ENCODE data around the gene MINDY3.
"Not testable (repeated sequence)": the region's sequence is repeated elsewhere in the genome, so short reads cannot be mapped to it uniquely, and the experiment has no call there.

MINDY3 gene

DNA sequence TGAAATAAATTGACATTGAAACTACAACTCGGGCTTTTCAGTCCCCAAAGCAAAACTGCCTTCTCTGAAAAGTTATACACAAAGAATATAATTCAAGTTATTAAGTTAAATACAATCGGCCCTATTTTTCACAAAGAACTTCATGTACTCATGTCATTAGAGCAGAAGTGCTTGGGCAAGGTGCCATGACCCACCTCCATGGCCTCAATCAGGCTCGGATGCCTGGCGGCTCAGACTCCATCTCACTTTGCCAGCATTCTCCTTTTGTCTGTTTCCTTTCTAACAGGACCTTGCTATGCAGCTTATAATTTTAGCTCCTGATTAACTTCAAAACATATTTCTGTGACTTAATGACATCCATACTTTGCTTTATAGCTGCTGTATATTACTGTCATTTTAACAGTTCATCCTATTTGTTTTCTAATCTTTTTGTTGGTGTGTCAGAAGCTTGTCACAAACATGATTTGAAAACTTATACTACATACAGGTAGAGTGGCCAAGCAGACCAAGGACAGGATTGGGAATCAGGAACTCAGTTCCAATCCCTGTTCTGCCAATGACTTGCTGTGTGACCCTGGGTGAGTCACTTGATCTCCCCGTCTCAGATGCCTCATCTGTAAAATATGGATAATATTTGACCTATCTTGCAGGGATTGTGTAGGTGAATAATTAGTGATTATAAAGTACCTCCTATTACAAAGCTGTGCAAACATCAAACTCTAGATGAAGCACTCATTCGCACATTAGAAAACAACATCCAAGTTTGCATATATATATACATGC lies 79.8 kb downstream of the MINDY3 start:
- DNase-seq (ENCODE audit: low spot score), result no peak

- DNase-seq (ENCODE audit: low spot score), result no peak
Observed at GRCh38 chr10:15775513-15775912, 84.8 kb downstream of the MINDY3 start.

GRCh38 chr10:15774534-15774933 lies 85.8 kb downstream of the MINDY3 start:
- DNase-seq (ENCODE audit: low spot score), result not testable (repeated sequence)

DNA sequence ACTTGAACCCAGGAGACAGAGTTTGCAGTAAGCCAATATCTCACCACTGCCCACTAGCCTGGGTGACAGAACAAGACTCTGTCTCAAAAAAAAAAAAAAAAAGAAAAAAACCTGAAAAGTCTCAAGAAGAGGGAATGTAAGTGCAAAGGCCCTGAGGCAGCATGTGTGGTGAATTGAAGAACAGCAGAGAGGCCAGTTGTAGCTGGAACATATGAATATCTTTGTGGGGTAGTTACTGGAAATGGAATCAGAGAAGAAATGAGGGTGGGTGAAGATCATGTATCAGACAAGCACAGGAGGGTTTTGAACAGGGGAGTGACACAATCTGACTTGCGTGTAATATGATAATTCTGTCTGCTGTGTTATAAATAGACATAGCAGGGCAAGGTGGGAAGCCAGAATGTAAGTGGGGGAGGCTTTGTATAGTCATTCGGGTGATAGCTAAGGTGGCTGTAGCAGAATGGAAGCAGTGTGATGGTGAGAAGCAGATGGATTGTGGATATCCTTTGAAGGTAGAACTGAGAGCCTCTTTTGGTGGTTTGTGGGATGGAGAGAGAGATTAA lies 95.3 kb downstream of the MINDY3 start:
- DNase-seq (ENCODE audit: low spot score), result no peak

DNA sequence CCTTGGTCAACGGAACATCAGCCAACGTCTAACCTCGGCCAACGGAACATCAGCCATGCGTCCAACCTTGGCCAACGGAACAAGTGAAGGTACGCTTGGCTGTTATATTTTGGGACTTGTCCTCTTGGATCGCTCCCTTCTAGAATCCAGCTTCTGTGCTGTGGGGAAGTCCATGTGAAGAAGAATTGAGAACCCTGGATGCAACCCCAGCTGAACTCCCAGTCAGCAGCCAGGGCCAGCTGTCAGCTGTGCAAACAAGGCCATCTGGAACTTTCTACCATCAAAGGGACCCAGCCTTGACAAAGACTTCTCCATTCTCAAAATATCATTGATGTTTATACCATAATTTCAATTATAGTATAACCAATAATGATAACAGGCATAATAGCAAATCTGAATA lies 97.3 kb downstream of the MINDY3 start:
- no peak for DNase-seq (ENCODE audit: low spot score)

GRCh38 chr10:15762239-15762638 lies 98.1 kb downstream of the MINDY3 start:
- not testable (repeated sequence) for DNase-seq (ENCODE audit: low spot score)

- DNase-seq (ENCODE audit: low spot score), result not testable (repeated sequence)
Observed at GRCh38 chr10:15761224-15761623, 99.1 kb downstream of the MINDY3 start.

DNA sequence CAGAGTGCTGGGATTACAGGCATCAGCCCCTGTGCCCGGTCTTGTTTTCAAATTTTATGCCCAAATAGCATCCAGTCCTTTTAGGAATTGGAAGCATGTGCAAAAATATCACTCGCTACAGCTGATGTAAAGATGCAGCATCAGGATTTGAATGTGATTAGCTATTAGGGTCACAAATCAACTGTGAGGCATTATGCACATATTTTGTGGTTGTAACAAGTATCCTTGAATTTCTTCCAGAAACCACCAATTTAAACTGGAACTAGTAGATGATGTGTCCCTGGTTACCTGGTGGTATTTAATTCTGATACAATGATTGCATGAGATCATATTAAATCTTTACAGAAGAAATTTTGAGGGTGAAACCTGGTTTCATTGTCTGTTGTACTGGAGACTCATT lies 99.6 kb downstream of the MINDY3 start:
- no peak for DNase-seq (ENCODE audit: low spot score)

DNA sequence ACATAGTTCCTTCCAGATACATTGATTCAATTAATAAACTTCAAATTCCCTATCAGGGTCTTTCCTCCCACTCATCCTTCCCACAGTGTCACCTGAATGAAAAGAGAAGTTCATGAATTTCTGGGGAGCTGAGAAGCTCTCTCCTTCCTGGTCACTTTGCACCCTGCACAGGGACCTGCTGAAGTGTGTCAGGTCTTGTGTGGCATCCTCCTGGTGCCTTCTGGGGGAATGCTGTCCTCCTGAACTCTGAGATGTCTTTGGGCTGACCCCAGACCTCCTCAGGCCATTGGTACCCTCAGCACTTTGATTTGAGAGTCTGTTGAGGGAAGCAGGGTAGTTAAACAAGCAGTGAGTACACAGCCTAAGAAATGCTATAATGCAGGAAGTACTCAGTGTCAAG lies 101.0 kb downstream of the MINDY3 start:
- no peak for DNase-seq (ENCODE audit: low spot score)

DNA sequence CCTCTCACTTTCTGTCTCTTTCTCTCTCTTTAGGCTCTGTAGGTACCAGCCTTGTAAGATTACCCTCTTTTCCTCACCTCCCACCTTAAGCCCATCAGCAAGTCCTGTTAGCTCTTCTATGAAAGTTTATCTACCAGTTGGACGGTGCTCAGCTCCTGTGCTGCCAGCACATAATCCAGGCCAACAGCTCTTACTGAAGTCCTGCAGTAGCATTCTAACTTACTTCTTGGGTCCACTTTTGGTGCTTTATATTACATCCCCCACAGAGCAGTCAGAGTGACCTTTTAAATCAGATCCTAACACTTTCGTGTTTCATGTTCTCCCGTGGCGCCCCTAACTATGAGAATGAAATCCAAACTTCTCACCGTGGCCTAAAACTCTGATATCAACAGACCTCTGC lies 101.7 kb downstream of the MINDY3 start:
- no peak for DNase-seq (ENCODE audit: low spot score)

DNA sequence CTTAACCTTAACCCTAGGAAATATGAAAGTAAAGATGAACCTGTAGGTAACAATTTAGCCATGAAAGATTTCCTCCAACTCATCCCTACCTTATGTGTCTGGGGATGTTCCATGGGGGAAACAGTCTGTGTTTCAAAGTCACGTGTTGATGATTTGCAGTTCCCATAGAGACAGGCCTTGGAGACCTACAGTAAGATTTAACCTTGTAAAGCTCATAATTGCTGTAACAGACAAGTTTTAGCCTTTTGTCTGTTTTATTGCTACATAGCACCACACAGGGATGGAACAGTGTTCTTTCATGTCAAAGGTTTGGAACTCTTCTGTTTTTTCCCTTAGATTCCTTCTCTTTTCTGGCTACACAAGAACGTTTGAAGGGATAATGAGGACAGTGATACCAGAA lies 105.4 kb downstream of the MINDY3 start:
- no peak for DNase-seq (ENCODE audit: low spot score)

DNA sequence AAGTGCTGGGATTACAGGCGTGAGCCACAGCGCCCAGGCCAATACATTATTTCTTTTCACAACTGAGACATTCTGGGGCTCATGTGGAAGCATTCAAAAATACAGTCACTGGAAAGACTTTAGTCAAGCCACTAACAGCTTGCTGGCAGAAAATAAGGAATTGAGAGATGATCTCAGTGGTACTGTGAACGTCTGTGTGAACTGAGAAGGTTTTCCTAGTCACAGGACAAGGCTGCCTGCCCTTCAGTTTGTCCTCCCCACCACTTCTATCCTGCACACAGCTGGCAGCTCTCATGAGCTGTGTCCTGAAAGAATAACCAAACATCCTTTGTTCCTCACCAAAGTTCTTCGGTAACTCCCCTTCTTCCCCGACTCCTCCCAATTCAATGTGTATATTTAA lies 109.3 kb downstream of the MINDY3 start:
- DNase-seq (ENCODE audit: low spot score), result no peak

DNA sequence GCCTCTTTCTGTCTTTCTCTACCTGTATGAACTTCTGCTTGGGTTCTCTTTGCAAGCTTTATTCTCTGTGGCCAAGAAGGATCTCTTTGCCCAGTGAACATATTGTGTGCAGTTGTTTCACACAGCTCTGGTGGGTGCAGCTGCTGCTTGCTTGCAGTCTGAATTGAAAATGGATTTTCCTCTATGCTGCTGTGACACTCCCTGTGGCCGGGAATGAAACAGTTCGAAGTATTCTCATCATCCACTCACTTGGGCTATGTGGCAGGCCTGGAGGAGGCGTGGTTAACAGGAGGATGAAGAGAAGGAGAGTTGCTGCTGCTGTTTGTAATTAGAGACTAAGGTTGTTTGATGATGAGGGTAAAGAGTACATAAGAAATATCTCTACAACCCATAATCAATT lies 112.2 kb downstream of the MINDY3 start:
- no peak for DNase-seq (ENCODE audit: low spot score)

DNA sequence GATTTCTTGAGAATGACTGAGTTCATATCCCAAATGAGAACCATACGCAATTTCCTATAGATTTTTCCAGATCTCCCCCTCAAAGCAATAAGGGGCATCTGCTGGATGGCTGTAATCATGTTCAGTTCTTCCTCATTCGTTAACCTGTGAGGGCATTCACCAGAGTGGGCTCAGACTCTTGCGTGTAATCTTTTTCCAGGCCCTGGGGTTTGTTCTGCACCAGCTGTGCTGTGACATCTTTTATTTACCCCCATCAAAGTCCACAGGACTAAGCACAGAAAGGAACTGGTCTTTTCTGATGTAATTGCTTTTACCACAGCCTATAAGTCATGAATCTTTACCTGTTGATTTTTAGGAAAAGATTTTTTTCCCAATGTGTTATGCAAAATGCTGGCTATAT lies 112.7 kb downstream of the MINDY3 start:
- DNase-seq (ENCODE audit: low spot score), result no peak

DNA sequence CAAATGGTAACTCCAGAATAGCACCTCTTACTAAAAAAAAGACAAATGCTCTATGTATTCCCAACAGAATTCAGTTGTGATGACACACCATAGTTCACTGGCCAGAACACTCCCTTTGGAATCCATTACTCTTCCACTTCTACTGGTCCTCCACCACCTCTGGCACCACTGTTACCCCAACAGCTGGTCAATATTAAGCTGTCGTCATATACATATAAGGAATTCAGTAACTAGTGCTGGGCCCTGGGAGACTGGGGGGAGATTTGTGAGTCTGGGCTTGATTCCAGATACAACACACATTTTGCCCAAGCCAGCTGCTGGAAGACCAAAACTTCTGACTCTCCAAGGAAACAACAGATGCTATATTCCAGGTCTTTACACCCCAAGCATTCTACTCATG lies 114.6 kb downstream of the MINDY3 start:
- no peak for DNase-seq (ENCODE audit: low spot score)

DNA sequence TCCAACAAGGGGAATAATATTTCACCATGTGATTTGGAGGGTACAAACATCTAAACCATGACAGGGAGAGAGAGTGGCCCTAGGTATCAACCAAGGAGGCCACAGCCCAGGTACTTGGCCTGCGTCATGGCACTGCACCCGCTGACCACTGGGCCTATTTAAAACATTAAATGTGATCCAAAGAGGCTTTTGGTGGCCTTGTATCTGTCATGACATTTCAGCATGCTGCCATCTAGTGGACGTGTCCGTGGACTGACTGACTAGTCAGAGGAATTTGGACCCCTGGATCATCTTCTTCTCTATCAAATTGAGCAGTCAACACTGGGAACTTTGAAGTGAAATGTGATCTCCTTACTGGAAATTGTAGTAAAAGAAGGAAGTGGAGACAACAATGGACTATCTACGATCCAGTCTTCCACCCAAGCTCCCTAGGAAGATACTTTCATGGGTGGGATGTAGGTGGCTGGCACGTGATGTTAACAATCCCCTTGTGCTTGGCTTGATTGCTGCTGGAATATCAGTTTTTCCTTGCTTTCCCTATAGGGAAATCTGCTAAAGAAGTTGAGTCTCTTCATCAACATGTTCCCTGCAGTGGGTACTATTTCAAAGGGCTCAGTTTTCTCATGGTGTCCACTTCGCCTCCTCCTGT lies 116.0 kb downstream of the MINDY3 start:
- DNase-seq (ENCODE audit: low spot score), result peak; percentile 71

- no peak for DNase-seq (ENCODE audit: low spot score)
Observed at GRCh38 chr10:15743443-15743842, 116.9 kb downstream of the MINDY3 start.

- DNase-seq (ENCODE audit: low spot score), result no peak
Observed at GRCh38 chr10:15742836-15743235, 117.5 kb downstream of the MINDY3 start.

- no peak for DNase-seq (ENCODE audit: low spot score)
Observed at GRCh38 chr10:15742102-15742501, 118.2 kb downstream of the MINDY3 start.

GRCh38 chr10:15741581-15741980 lies 118.7 kb downstream of the MINDY3 start:
- no peak for DNase-seq (ENCODE audit: low spot score)

DNA sequence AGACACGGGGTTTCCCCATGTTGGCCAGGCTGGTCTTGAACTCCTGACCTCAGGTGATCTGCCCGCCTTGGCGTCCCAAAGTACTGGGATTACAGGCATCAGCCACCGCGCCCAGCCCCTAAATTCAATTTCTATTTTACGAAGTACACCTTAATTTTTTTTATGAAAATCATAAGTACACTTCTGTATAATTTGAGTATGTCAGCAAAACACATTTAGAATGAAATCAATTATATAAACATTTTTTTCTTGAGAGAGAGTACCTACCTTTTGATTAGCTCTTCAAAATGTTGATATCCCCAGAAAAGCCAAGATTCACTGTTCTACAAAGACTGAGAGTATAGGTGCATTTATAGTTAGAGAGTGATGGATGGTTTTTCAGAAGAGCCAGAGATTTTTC lies 120.0 kb downstream of the MINDY3 start:
- DNase-seq (ENCODE audit: low spot score), result no peak

DNA sequence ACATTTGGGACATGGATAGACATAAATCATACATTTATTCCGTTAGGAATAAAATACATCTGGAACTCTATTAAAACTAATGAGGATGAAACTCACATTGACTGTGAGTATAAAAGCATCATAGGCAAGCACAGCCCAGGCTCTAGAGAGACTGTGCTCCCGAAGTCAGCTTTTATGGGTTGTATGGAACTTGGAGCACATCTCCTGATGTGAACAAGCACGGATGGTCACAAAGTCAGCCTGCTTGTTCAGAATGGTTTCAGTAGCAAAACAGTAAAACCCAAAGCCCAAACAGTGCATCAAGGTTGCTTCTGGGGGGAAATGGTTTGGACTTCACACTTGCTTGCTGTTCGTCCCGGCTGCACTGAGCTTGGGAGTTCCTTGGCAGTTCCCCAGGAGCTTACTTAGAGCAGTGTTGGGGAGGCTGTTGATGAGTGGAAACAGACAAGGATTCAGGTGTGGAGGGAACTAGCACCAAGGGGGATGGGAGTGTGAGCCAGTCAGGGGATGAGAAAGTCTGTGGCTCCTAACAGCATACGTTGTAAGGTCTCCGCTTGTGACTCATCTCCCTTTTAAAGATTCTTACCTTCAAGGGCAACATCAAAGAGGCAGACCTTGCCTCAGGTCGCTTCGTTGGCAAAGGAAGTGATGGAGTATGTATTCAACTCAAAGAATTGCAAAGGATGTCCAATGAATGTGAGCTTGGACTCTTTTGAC lies 120.9 kb downstream of the MINDY3 start:
- DNase-seq (ENCODE audit: low spot score), result no peak

Measured in NAMALWA (cell line).